GM21423 (cell line): ENCODE measurements around the gene MANBA.

Source experiments
- ATAC-seq: cut with Tn5 transposase; IDR thresholded peaks from one replicate; pipeline ENCODE4 v1.9.1; 2021; ENCODE audit warnings: mild to moderate bottlenecking, moderate library complexity; ENCODE audit not compliant: unreplicated experiment

MANBA gene

DNA sequence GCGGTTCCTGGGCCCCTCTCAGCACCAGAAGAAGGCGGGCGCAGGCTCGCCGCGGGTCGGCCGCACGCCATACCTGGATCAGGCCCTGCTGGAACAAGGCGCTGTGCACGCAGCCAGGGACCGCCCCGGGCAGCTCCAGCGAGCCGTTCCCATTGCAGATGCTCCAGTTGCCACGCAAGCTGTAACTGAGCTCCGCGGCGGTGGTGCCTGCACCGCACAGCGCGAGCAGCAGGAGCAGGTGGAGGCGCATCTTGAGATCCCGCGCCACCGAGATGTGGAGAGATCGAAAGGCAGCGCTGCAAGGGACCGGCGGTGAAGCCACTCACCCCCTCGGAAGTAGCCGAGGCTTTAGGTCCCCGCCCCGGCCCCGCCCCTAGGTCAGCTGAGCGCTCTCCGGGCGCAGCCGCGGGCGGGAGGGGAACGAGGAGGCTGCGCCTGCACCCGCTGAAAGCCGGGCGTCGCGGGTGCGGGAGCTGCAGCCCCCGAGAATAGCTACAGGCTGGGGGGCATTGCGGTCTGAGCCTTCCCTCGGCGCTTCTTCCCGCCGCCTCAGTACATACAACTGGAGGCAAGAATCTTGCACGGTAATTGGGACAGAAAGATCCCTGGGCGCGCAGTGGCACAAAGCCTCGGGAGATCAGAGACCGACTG, at the start of gene MANBA:
TSS of gene MANBA (minus strand) at position 324 of the 651 bp plus-strand sequence. CDS start at position 250, 74 bp downstream.
- ATAC-seq: peak; percentile 91

DNA sequence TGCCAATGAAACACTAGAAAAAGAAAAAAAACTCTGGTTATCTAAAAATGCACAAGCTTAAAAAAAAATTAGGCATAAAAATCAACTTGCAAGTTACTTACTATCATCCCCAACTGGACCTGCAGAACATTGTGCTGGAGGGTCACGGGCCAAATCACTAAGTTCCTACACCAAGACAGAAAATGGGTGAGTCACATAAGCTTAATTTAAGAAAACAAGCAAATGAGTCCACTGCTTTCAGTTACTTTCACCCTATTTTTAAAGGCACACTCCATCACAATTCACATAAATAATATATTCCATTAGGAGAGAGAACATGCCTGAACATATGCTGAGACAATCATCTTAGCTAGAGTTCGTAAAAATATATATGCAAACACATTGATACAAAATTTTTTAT, 48.9 kb upstream of the MANBA start:
- ATAC-seq: no peak

DNA sequence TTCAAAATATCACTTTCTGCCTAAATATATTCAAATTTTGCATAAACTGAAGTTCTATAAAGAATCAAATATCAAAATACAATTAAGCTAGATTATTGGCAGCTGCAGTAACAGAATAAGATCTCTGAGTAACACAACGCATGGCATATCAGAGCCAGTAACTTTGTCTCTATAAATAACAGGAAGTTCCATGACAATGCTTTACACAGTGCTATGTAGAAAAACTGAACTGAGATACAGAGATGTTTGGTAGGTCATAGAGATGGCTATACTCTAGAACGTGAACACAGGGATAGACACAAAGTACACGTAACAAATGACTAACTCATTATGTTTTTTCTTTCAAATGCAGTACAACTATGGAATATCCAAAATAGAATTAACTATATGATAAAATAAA, 48.4 kb upstream of the MANBA start:
- peak; percentile 66 for ATAC-seq

DNA sequence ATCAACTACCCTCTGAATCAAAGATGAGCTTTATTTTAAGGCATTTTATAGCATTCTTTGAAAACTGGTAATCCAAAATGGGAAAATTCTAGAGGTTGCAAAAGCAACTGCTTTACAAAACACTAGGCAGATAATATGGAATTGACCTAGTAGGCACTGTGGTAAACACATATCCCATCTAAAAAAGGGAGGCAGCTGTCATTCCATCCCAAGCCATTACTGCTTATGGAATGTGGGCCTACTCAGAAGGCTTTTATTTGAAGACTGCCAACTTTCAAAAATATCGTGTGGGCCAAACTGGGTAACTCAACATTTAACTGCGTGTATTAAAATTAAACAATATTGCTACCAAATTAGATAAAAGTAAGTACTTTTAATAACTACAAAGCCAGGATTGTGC, 47.2 kb upstream of the MANBA start:
- no peak for ATAC-seq

DNA sequence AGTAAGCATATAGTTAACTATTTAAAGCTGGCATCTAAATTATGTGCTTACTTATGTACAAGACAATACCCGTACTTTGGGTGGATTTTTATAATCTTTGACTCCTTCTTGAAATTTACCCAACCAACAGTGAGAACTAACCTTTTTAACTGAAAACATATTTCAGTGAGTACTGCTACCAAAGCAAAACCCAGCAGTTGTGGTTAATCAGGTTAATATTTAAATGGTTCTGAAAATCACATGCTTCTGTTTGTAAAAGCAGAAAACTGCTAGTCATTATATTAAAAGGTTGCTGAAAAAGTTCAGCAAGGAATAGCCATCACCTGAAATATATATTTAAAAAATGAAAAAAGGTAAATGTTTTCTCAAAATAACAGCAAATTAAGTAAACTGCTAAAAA, 46.6 kb upstream of the MANBA start:
- ATAC-seq: peak; percentile 59

DNA sequence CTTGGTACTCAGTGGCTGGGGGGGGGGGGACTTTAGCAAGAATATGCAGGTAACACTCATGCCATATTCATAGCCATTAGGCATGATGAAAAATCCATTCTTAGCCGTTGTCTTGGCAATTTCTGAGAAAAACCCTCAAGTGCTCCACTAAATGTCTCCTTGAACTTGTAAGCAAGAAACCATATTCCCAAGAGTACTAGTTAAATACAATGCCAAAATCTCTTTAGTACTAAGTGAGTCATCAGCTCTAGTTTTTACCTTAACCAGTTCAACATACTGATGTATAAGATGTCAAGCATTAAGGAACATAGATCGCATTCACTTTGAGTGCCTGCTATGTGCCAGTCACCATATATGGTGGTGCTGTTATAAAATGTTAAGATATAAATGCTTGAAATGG, 39.0 kb upstream of the MANBA start:
- no peak for ATAC-seq

DNA sequence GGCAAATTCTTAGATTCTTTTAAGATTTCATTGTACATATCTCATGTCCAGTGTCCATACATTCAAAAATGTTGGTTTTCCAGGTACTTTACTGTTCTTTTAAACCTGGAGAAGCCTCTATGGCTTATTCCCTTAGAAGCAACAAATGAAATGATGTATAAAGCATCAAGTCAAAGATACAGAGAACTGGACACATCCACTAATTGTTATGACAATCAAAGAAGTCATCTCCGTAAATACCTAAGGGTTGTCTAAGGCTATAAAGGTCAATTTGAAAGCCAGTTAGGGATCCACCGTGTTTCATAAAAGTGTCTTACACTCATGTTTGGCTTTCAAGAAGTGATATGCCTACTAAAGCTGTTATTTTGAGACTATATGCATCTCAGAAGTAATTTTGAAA, 34.2 kb upstream of the MANBA start:
- no peak for ATAC-seq

DNA sequence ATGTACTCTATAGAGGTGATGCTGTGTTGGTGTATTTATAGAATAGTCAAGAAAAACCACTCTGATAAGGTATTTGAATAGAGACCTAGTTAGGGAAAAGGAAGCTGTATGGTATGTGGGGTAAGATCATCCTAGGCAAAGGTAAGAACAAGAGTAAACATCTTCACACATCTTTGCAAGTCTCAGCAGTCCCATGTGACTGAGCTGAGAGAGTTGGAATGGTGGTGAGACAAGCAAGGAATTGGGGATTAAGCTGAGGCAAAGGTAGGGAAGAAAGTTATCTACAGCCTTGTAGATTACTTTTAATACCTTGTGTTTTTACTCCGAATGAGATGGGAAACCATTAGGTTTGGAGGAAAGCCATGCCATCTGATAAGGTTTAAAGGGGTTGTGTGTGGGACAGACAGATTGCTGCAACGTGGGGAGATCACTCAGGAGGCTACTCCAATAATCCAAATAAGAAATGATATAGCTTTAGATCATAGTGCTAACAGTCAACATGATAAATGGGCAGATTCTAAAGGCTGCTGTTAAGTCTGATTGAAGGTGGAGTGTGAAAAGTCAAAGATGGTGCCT, 31.7 kb upstream of the MANBA start:
- ATAC-seq: no peak

DNA sequence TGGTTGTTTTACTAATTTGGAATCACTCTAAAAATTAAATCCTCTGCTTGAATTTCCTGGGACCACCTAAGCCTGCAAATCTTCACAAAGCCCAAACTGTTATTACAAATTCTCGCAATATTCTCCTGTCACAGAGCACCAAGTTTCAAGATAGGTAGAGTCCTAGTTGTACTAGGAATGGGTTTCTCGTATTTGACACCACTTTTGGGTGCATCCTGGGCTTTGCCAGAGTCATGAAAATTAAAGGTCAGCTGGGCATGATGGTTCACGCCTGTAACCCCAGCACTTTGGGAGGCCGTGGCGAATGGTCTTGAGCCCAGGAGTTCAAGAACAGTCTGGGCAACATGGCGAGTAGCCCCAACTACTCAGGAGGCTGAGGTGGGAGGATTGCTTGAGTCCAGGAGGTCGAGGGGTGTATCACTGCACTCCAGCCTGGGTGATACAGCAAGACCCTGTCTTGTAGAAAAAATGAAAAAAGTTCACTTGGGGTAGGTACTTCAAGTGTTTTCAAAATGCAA, 30.6 kb upstream of the MANBA start:
- ATAC-seq: no peak

DNA sequence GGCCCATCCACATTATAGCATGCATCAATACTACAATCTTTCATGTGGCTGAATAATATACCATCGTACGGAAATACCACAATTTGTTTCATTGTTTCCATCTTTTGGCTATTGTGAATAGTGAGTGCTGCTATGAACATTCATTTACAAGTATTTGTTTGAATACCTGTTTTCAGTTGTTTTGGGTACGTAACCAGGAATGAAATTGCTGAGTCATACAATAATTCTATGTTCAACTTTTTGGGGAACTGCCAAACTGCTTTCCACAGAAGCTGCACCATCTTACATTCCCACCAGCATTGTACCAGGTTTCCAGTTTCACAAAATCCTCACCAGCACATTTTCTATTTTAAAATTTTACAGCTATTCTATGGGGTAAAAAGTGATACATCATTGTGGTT, 28.5 kb upstream of the MANBA start:
- ATAC-seq: no peak

DNA sequence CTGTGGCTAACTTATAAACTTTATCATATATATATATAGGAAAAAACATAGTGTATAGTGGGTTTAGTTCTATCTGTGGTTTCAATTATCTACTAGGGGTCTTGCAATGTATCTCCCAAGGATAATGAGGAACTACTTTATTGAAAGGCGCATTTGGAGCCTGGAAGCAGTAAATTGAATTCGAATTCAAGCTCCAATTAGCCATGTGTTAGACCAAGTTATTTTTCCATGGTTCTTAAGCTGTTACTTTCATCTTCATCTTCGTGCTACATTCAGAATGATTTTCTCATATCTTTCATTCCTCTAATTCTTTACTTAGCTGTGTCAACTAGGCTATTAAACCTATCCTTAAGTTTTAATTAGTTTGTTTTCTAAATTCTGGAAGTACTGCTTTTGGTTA, 27.2 kb upstream of the MANBA start:
- no peak for ATAC-seq

DNA sequence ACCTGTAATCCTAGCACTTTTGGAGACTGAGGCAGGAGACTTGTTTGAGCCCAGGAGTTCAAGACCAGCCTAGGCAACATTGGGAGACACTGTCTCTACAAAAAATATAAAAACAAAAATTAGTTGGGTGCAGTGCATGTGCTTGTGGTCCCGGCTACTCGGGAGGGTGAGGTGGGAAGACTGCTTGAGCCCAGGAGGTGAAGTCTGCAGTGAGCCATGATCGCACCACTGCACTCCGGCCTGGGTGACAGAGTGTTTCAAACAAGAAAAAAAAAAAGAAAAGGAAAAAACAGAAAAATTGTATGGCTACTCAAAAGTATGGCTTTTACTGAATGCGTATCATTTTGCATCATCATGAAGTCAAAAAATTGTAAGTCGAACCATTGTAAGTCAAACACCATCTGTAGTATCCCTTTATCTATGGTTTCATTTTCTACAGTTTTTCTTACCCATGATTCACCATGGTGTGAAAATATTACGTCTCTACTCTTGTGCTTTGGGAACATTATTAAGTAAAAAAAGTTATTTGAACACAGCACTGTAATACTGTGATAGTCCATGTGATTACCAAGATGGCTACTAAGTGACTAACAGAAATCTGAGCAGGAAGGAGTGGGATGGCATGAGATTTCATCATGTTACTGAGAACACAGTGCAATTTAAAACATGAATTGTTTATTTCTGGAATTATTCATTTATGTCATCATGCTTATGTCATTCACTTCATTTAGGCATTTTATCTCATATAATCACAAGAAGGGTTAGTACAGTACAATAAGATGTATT, 26.5 kb upstream of the MANBA start:
- ATAC-seq: no peak

DNA sequence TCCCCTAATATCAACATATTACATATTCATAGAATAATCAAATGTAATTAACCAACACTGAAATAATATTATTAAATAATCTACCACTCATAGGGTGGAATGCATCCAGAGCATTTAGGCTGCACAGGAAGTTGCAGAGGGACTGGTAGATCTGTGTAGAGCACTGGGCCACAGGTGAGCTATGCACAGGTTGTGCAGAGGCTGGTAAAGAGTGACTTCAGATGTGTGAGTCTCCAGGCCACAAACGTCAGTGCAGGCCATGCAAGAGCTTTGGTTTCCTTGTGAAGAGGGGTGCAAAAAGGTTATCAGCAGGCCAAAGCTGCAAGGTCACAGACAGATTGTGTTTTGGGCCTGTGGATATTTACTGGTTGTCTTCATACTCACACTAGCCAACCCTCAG, 25.5 kb upstream of the MANBA start:
- no peak for ATAC-seq

DNA sequence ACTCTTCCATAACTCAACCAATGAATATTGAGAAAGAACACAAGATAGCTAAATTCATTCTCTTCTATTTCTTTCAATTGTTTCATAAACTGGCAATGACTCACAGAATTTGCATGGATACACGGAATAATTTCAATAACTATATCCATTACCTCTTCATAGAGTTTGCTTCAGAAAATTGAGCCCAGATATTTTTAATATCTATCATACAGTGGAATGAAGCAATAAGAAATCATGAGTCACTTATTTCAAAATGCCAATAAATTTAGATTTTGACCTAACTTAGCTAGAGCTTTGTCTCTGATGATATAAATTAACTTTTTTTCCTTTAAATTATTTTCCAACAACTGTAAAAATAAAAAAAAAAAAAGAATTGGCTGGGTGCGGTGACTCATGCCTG, 22.2 kb upstream of the MANBA start:
- no peak for ATAC-seq

DNA sequence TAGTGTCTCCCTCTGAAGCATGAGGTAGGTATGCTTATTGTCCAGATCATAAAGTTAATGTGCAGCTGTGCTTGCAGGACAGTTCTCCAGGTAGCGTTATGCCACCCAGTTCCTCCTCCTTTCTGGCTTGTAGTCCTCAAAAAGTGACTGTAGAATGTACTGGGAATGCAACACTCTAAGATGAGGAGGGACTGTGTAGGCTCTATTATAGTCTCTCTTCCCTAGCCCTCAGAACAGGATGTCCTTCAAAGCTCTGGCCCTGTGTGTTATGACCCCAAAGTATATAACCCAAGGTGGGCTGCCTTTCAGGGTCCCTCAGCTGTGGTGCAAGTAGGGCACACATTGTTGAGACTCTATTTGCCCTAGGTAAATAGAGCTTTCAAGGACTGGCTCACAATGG, 20.8 kb upstream of the MANBA start:
- no peak for ATAC-seq

DNA sequence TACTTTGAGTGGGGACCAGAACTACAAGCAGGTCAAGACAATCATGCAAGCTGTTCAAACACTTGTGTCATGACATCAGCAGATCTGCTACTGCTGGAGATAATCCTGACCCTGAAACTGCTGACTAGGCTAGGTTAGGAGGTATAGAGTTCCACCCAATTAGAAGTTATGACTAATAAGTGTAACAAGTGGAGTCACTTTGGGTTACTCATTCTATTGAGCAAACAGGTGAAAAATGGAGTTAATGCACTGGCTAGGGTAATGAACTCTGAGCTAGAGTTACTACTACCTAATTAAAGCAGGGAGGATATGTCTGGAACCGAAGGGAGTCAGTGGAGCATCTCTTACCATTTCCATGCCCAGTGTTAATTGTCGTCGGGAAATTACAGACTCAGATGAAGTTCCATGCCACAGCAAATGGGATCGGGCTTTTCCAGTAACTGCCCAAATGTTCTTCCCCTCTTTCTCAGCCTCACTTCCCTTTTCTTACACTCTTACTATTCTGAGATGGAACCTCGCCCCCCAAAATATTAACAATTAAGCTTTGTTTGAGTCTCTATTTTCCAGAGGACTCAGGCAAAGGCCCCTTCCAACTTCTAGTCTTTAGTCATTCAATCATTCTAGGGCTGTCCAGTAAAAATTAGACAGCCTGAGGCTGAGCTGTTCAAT, 19.8 kb upstream of the MANBA start:
- ATAC-seq: peak; percentile 49

DNA sequence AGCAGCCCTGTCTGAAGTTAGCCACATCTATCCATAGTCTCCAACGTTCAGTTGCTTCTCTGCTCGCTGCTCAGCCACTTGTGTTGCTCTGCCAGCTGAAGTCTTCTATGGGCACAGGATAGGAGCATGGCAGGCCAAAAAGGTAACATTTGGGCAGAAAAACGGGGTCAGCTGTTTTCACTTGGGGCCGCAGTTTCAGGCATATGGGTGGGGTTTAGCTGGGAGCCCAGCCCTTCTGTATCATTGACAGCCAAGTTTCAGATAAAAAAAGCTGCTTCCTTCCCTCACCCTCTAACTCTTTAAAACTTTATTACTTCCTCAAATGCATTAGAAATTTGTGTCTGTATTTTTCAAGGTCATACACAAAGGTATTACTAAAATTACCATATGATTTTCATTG, 18.4 kb upstream of the MANBA start:
- no peak for ATAC-seq

DNA sequence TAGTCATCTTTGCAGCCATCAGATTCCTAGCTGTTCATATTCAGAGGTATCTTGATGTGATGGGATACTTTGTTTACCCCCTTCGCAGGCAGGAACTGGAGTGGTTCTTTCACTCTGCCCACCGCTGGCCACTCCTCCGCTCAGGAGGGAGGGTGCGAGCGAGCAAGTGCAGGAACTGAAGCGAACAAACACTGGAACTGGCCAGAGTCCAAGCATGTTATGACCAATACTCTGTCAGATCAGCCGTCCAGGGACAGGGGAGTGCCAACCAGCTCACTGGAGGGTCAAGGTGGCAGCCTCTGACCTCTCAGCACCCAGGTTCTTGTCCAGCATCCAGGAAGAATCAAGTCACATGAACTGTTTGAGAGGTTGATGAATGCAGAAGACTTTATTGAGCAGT, 18.0 kb upstream of the MANBA start:
- no peak for ATAC-seq

DNA sequence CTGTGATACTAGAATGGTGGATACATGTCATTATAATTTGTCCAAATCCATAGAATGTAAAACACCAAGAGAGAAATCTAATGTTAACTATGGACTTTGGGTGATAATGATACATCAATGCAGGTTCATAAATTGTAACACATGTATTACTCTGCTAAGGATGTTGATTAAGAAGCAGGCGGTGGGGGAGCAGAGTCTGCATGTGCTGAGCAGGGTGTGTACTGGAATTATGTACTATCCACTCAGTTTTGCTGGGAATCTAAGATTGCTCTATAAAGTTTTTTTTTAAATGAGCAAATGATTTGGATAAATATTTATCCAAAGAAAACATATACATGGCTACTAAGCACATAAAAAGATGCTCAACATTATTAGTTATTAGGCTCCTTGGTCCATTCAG, 15.0 kb upstream of the MANBA start:
- ATAC-seq: no peak

DNA sequence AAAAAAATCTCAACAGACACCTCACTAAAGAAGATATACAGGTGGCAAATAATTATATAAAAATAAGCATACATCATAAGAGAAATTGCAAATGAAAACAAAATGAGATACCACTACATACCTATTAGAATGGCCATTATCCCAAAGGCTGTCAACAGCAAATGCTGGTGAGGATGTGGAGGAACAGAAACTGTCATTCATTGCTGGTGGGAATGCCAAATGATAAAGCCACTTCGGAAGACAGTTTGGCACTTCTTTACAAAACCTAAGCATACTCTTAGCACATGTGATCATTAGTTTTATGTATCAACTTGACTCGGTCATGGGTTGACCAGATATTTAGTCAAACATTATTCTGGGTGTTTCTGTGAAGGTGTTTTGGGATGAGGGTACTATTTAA, 13.5 kb upstream of the MANBA start:
- ATAC-seq: no peak

DNA sequence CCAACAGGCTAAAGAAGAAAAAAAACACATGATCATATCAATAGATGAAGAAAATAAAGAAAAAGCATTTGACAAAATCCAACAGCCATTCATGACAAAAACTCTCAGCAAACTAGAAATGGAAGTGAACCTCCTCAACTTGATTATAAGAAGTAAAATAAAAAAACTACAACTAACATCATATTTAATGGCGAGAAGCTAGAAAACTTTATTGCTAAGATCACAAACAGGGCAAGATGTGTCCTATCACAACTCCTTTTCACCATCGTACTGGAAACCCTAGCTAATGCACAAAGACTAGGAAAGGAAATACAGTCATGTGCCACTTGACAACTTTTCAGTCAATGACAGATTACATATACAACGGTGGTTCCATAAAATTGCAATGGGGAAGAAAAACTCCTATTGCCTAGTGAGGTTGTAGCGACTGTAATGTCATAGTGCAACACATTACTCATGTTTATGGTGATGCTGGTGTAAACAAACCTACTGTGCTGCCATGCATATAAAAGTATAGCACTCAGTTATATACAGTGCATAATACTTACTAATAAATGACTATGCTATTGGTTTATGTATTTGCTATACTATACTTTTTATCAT, 12.1 kb upstream of the MANBA start:
- no peak for ATAC-seq
